Stimulated activated CD8-positive, alpha-beta memory T cell treated with anti-CD3 and anti-CD28 coated beads, Interleukin-12 subunit alpha, Interleukin-12 subunit beta, amount 100 ng/mL, for 24 hours (primary cell): ENCODE measurements around the gene IFNA17.
"Not testable (repeated sequence)": the region's sequence is repeated elsewhere in the genome, so short reads cannot be mapped to it uniquely, and the experiment has no call there.

ENCODE experiments used
- DNase-seq: peaks from one replicate; pipeline ENCODE4 v3.0.0-alpha.2; 2020; ENCODE audit errors: extremely low read depth

Gene IFNA17

DNA sequence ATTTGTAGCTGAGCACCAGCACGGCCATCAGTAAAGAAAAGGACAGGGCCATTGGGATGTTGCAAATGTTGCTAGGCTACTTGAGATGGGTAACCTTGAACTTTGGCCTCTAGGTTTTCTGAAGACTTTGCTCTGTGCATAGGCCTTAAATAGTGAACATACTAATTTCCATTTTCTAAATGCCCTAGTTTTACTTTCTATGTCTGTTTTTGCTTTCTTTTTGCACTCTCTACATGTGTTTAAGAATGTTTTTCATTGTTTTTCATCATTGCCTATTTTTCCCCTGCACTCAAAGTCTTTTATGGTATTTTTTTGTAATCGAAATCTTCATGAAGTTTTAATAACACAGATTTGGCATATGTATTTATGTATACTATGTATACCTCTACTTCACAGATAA, at the start of gene IFNA17:
TSS of gene IFNA17 (minus strand) at position 101 of the 400 bp plus-strand sequence. CDS start at position 52, 49 bp downstream.
- no peak for DNase-seq

DNA sequence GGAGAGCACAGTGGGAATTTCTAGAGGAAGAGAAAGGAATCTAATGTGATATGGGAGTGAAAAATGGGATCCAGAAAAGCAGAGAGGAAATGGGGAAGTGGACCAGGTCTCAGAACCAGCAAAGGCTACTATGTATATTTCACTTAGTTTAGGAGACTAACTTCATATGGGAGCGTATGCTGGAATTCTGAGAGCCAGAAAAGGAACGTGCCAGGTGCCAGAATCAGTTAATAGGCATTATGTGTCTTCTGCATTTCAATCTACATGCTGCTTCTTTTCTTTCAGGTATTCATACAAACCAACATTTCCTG, 40.3 kb upstream of the IFNA17 start:
- no peak for DNase-seq

DNA sequence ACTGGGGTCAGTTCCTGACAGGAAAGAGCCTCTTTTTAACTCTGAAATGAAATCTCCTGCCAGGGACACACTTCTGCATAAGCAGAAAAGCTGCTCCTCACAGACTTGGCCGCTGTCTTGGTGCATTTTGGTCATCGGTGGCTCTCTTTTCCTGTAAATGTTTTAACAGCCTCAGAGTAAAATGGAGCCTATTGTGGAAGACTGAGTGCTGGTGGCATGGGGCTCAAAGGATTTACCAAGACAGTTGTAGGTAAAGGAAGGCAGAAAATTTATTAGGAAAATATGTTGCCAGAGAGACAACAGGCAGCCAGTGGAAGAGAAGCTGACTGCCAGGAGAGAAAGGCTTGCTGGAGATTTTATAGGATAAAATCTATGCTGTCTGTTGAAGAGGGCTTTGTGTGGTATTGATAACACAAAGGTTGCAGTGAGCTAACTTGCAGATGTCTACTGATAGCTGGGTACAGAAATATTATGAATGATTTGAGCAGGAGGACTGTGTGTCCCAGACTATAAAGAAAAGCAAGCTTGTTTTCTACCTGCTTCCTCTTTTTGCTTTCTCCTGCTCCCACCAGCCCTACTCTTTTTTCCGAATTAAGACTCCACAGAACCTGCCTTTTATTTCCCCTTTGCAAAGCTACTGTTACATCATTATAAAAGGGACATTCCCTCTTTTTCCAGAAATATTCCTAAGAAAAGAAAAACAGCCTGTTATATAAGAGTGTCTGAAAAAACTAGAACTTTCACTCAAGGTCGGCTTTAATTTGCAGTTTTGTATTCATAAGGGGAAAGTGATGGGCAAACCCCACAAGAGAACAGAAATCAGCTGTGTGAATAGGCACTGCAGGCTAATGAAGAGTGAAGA, 39.7 kb upstream of the IFNA17 start:
- no peak for DNase-seq

DNA sequence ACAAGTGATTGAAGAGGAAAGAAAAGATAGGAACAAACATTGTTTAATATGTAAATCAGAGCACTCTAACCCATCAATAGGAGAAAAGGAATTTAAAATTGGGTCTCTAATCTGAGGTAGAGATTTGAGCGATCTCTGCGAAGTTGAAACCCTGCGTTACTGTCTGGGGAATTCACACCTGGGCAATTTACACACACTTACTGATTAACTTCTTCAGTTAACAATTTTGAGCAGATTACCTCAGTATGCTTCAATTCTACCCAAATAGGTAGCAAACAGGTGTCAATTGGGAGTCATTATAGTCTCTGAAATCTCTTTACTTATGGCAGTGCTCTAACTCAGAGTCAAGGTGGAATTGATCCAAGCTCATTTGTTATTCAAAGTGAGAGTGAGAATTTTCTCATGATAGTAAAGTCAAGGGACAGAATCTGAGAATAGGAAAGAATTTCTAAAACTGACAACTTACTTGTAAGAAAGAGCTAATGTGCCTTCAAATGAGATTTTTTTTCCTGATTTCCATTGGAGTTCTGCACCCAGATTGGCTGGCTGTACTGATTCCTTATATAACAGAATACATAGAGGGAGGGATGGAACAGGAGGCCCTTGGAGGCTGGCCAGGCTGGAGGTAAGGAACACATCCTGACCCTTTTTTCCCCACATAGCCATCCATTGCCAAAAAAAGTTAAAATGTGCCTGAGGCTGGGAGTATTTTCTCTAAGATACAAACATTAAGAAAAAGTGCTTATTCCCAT, 38.9 kb upstream of the IFNA17 start:
- no peak for DNase-seq

DNA sequence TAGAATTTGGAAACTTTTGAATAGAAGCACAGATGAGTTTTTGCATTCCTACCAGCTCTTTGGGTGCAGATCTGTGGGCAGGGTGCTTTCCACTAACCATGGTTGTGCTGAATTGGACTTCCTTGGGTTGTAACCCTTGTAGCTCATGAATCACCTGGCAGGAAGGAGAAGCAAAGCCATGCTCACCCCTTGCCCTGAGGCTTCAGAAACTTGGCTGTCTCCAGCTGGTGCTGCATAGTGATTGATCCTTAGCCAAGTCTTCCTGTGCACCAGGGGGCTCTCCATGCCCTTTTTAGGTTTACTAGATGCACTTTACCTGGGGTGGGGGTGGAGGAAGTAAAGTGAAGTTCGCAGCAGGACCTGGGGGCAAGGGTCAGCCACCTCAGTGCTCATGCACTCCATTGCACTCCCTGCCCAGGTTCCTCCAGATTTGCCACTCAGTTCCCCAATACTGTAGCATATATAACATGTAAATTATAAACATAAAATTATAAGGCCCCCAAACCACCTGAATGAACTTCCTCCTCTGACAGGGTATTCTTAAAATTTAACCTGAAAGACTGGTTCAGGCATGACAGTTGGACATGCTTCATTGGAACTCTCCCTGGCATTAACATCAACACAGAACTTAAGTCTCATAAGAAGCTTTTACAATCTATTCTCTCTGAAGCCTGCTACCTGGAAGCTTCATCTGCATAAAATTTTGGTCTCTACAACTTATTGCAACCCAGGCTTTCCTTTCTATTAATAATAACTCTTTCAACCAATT, 37.6 kb upstream of the IFNA17 start:
- no peak for DNase-seq

DNA sequence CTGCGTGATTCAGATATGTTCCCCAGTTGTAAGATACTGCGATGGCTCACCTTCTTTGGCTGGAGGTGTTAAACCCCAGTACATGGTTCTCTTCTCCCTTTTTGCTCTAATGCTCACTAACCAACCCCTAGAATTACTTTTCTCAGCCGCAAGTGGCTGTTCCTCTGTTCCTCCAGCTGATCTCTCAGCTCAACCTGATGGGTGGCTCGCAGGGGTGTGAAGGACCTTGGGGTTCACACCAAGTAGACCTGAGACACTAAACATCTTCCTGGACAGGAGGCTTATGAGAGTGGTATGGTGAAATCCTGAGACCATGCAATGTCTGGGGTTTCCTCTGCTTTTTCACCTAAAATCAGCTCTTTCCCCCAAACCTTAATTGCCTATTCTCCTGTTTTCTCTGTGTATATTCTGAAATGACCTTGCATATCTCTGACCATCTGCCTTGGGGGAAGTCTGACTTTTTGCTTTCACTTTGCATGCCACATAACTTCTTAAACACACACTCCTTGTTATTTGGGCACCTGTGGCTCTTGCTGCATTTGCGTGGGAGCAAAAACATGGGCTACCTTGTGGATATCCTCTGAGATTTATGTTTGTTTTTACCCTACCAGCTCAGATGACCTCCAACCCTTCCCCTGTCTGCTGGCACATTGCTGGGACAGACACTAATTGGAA, 27.7 kb upstream of the IFNA17 start:
- DNase-seq, result no peak

DNA sequence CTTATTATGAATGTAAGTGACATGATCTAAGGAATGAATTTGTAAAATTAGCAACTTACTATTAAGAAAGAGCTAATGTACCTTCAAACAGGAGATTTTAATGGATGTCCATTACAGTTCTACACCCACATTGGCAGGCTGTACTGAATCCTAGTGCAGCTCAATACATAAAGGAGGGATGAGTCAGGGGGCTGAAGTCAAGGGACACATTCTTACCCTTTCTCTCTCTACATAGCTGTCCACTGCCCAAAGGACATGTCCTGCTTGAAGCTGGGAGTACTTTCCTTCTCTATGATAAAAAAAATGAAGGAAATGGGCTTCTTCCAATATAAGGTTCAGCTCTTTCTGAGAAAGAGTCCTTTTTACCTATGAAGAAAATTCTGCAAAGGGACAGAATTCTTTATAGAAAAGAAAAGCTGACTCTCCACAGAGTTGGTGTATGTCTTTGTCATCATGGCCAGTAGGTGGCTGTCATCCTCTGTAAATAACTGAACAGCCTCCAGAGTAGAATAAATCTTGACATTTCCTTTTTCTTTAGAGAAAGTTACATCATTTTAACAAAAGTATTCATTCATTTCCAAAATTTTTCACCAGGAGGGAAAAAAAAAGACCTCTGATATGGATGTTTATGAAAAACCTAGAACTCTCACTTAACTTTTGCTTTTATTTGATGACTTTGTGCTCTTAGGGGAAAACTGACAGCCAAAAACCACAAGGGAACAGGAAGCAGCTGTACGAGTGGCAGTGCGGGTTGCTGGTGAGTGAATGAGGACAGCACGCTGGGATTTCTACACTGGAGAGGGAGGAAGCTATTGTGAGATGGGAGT, 24.9 kb upstream of the IFNA17 start:
- DNase-seq, result no peak

DNA sequence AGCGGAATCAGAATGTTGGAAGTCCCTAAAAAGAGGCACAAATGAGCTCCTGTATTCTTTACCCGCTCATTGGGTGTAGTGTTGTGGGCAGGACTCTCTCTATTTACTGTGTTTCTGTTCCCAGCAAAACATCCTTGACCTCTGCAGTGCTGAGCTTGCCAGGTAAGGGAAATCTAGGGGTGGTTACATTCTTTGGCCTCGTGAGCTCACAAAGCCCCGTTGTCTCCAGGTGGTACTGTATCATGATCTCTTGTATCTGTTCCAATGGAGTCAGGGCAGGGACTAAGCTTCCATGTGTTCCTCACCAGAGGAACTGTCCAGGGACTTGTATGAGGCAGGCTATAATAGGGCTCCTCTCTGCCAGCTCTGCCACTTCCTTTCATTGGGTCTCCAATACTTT, 23.6 kb upstream of the IFNA17 start:
- no peak for DNase-seq

DNA sequence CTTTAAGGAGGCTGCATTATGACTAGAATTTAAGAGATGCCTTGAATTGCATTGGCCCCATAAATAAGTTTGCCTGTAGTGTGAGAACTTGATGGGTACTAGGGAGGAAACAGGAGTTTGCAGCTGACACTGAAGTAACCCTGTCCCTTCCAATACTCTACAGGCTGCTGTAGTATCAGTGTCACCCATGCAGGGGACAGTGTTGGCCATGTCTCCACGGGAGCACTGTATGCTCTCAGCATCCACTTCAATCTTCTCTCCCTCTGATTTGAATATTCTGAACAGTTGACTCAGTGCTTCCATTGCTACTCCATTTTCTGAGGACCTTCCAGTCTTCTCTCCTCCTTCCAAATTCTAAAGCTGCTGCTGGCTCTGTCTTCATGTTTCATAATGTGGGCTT, 23.2 kb upstream of the IFNA17 start:
- no peak for DNase-seq

DNA sequence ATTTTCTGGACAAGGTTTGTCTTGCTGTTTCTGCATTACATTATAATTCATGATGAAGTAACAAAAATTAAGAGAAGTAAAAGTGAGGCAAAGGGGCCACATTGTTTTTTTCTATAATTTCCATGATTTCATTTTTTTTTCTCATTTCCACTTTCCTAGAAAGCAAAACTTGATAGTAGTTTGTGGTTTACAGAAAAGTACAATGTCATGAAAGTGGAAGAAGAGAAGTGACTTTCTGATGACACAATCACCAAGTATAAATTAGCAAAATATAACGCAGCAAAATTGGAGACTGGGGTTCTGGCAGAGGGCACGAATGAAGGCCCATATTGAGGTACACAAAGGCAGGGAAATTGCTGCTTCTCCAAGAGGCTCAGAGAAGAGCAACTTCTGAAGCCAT, 16.8 kb upstream of the IFNA17 start:
- DNase-seq, result no peak

DNA sequence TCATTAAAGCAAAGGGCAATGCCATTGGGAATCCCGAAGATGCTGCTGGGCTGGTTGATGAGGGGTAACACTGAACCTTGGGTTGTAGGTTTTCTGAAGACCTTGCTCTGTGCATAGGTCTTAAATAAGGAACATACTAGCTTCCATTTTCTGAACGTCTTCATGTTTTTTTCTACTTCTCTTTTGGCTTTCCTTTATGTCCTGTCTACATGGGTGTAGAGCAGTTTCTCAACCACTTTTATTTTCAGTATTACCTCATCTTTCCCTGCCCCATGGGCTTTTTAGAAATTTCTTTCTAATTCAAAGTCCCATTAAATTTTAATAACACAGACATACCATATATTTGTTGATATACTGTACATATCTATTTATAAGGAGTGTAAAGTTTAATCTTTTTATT, 11.9 kb upstream of the IFNA17 start, which contains the start of gene IFNA14:
TSS of gene IFNA14 (minus strand) at position 95 of the 400 bp plus-strand sequence. CDS start at position 25, 70 bp downstream.
- DNase-seq, result no peak

DNA sequence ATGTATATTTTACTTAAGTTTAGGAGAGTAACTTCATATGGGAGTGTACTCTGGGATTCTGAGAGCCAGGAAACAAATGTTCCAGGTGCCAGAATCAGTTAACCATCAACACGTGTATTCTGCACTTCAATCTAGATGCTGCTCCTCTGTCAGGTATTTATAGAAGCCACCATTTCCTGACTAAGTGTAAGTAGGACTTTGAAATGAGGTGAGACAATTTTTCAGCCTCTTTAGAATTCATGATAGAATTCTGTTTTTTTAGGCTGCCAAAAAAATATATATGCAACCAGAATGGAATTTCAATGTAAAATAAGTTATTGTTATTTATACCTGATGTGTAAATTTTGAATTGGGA, 8.3 kb upstream of the IFNA17 start:
- not testable (repeated sequence) for DNase-seq

DNA sequence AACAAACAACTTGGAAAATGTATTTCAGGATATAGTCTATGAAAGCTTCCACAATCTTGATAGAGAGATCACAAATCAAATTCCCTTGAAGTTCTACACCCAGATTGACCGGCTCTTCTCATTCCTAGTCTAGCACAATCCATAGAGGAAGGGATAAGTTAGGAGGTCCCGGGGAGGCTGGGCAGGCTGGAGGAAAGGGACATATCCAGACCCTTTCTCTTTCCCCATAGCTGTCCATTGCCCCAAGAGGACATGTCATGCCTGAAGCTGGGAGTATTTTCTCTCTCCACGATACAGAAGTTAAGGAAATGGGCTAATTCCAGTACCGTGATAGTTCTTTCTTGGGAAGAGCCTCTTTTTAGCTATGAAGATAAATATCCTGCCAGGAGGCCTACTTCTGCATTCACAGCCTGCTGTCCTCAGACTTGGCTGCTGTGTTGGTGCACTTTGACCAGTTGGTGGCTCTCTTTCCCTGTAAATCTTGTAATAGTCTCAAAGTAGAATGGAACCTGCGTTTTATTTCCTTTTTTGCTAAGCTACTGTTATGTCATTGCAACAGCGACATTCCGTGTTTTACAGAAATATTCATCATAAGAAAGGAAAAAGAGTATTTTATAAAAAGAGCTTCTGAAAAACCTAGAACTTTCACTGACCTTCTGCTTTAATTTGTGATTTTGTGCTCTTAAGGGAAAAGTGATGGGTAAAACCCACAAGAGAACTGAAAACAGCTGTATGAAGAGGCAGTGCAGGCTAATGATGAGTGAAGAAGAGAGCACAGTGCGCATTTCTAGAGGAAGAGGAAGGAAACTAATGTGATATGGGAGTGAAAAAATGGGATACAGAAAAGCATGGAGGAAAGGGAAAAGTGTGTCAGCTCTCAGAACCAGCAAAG, 7.7 kb upstream of the IFNA17 start:
- not testable (repeated sequence) for DNase-seq

DNA sequence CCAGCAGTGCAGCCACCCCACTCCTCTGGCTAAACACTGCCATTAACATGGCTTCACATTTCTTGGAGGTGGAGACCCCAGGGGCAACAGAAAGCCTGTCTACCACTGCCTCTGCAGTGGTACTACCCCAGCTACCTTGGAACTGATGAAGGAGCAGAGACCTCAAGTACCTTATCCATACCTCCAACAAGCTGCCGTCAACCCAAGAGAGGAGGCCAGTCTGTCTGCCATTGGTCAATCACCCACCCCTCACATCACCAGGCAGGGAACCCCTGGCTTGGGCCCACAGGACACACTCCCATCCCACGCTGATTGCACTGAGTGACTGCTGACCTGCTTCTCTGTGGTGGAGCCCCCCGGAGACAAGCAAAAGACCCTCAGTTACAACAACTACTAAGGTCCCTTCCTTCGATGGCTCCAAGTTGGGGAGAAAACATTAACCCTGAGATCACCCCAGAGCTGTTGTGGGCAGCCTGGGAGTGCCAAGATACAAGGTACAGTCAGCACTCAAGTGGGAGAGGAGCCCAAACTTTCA, 6.2 kb upstream of the IFNA17 start:
- no peak for DNase-seq

DNA sequence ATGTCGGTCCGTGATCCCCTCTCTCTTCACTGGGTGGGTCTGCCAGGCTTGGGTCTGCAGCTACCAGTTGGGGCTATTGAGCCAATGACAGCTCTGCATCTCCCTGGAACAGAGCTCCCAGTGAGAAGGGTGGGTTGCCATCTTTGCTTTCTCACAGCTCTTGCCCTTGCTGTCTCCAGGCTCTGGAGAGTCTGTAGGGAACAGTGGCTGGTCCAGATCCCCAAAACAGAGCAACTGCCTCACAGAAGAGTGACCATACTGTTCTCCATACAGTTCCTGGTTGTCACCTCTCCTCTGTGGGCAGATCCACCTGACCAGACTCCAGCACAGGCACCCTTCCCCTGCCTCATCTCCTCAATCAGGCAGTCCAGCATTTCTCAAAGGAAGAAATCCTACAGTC, 5.2 kb upstream of the IFNA17 start:
- no peak for DNase-seq

DNA sequence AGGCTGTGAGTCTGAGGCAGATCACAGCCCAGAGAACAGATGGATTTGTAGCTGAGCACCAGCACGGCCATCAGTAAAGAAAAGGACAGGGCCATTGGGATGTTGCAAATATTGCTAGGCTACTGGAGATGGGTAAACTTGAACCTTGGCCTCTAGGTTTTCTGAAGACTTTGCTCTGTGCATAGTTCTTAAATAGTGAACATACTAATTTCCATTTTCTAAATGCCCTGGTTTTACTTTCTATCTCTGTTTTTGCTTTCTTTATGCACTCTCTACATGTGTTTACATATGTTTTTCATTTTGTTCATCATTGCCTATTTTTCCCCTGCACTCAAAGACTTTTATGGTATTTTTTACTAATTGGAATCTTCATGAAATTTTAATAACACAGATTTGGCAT, 10.8 kb downstream of the IFNA17 start, which contains the start of gene IFNA16:
TSS of gene IFNA16 (minus strand) at position 101 of the 400 bp plus-strand sequence. CDS start at position 95, 6 bp downstream.
- DNase-seq, result not testable (repeated sequence)

DNA sequence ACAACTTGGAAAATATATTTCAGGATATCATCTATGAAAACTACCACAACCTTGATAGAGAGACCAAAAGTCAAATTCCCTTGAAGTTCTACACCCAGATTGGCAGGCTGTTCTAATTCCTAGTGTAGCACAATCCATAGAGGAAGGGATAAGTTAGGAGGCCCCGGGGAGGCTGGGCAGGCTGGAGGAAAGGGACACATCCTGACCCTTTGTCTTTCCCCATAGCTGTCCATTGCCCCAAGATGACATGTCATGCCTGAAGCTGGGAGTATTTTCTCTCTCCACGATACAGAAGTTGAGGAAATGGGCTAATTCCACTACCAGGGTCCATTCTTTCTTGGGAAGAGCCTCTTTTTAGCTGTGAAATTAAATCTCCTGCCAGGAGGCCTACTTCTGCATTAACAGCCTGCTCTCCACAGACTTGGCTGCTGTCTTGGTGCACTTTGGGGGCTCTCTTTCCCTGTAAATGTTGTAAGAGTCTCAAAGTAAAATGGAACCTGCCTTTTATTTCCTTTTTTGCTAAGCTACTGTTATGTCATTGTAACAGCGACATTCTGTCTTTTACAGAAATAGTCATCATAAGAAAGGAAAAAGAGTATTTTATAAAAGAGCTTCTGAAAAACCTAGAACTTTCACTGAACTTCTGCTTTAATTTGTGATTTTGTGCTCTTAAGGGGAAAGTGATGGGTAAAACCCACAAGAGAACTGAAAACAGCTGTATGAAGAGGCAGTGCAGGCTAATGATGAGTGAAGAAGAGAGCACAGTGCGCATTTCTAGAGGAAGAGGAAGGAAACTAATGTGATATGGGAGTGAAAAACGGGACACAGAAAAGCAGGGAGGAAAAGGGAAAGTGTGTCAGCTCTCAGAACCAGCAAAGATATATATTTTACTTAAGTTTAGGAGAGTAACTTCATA, 14.4 kb downstream of the IFNA17 start:
- DNase-seq, result not testable (repeated sequence)

DNA sequence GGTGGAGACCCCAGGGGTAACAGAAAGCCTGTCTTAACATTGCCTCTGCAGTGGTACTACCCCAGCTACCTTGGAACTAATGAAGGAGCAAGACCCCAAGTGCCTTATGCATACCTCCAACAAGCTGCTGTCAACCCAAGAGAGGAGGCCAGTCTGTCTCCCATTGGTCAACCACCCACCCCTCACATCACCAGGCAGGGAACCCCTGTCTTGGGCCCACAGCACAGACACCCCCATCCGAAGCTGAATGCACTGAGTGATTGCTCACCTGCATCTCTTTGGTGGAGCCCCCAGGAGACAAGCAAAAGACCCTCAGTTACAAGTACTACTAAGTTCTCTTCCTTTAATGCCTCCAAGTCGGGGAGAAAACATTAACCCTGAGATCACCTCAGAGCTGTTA, 15.9 kb downstream of the IFNA17 start:
- DNase-seq, result not testable (repeated sequence)
